Measurements from ENCODE around the gene LRP2.
A peak's percentile ranks its signal among the peaks of the same experiment; 100 is the strongest.
"Not testable (repeated sequence)": the region's sequence is repeated elsewhere in the genome, so short reads cannot be mapped to it uniquely, and the experiment has no call there.

Gene LRP2

GRCh38 chr2:169175112-169175511 lies 187.2 kb downstream of the LRP2 start:
- DNase-seq (ENCODE audit: low read depth): no peak

GRCh38 chr2:169173876-169174275 lies 188.5 kb downstream of the LRP2 start:
- DNase-seq (ENCODE audit: low read depth): no peak

GRCh38 chr2:169172914-169173313 lies 189.4 kb downstream of the LRP2 start:
- no peak for DNase-seq (ENCODE audit: low read depth)

GRCh38 chr2:169172151-169172735 lies 190.1 kb downstream of the LRP2 start:
- DNase-seq (ENCODE audit: low read depth): no peak

GRCh38 chr2:169165791-169166190 lies 196.5 kb downstream of the LRP2 start:
- DNase-seq (ENCODE audit: low read depth): no peak

GRCh38 chr2:169164311-169164710 lies 198.0 kb downstream of the LRP2 start:
- no peak for DNase-seq (ENCODE audit: low read depth)

GRCh38 chr2:169162613-169163012 lies 199.7 kb downstream of the LRP2 start:
- no peak for DNase-seq (ENCODE audit: low read depth)

- DNase-seq (ENCODE audit: low read depth): no peak
Observed at GRCh38 chr2:169160926-169161481, 201.3 kb downstream of the LRP2 start.

GRCh38 chr2:169159686-169160085 lies 202.6 kb downstream of the LRP2 start:
- DNase-seq (ENCODE audit: low read depth): no peak

- no peak for DNase-seq (ENCODE audit: low read depth)
Observed at GRCh38 chr2:169158874-169159273, 203.5 kb downstream of the LRP2 start.

- DNase-seq (ENCODE audit: low read depth): no peak
Observed at GRCh38 chr2:169146220-169146619, 216.1 kb downstream of the LRP2 start.

GRCh38 chr2:169143998-169144397 lies 218.3 kb downstream of the LRP2 start:
- no peak for DNase-seq (ENCODE audit: low read depth)

- peak; percentile 47 for DNase-seq (ENCODE audit: low read depth)
Observed at GRCh38 chr2:169141713-169142352, 220.5 kb downstream of the LRP2 start.

GRCh38 chr2:169139993-169140767 lies 222.2 kb downstream of the LRP2 start:
- DNase-seq (ENCODE audit: low read depth): no peak

GRCh38 chr2:169139145-169139544 lies 223.2 kb downstream of the LRP2 start:
- no peak for DNase-seq (ENCODE audit: low read depth)

- no peak for DNase-seq (ENCODE audit: low read depth)
Observed at GRCh38 chr2:169137924-169138323, 224.4 kb downstream of the LRP2 start.

GRCh38 chr2:169136885-169137534 lies 225.3 kb downstream of the LRP2 start:
- no peak for DNase-seq (ENCODE audit: low read depth)

- DNase-seq (ENCODE audit: low read depth): not testable (repeated sequence)
Observed at GRCh38 chr2:169136428-169136827, 225.9 kb downstream of the LRP2 start.

GRCh38 chr2:169134272-169134671 lies 228.1 kb downstream of the LRP2 start:
- not testable (repeated sequence) for DNase-seq (ENCODE audit: low read depth)

GRCh38 chr2:169131587-169132512 lies 230.5 kb downstream of the LRP2 start:
- no peak for DNase-seq (ENCODE audit: low read depth)

- DNase-seq (ENCODE audit: low read depth): no peak
Observed at GRCh38 chr2:169129703-169130243, 232.6 kb downstream of the LRP2 start.

Measured in activated T-cell treated with anti-CD3 and anti-CD28 coated beads for 24 hours (primary cell).